ENCODE data around the gene LSMEM2.
A peak's percentile ranks its signal among the peaks of the same experiment; 100 is the strongest.

GRCh38 chr3:50320853-50321335 lies 42.0 kb downstream of the LSMEM2 start:
- no peak for TF ChIP-seq MLX (CRISPR knock-in tag; IDR thresholded peaks at IDR 0.05)
- TF ChIP-seq SMAD4 (CRISPR knock-in tag; IDR thresholded peaks at IDR 0.05), result no peak
- TF ChIP-seq, protein P1, sequence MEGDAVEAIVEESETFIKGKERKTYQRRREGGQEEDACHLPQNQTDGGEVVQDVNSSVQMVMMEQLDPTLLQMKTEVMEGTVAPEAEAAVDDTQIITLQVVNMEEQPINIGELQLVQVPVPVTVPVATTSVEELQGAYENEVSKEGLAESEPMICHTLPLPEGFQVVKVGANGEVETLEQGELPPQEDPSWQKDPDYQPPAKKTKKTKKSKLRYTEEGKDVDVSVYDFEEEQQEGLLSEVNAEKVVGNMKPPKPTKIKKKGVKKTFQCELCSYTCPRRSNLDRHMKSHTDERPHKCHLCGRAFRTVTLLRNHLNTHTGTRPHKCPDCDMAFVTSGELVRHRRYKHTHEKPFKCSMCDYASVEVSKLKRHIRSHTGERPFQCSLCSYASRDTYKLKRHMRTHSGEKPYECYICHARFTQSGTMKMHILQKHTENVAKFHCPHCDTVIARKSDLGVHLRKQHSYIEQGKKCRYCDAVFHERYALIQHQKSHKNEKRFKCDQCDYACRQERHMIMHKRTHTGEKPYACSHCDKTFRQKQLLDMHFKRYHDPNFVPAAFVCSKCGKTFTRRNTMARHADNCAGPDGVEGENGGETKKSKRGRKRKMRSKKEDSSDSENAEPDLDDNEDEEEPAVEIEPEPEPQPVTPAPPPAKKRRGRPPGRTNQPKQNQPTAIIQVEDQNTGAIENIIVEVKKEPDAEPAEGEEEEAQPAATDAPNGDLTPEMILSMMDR (IDR thresholded peaks at IDR 0.05), result no peak
- TF ChIP-seq, protein P2, sequence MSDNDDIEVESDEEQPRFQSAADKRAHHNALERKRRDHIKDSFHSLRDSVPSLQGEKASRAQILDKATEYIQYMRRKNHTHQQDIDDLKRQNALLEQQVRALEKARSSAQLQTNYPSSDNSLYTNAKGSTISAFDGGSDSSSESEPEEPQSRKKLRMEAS (CRISPR knock-in tag; IDR thresholded peaks at IDR 0.05), result peak; percentile 42; the same call in 1 of the 2 replicates
- no peak for TF ChIP-seq NFATC4 (CRISPR knock-in tag; IDR thresholded peaks at IDR 0.05)
- TF ChIP-seq NR3C1 (CRISPR knock-in tag; conservative IDR thresholded peaks at IDR 0.05; ENCODE audit: low read depth), result no peak
- no peak for TF ChIP-seq SP1 (CRISPR knock-in tag; conservative IDR thresholded peaks at IDR 0.05)
- TF ChIP-seq ZNF121 (CRISPR knock-in tag; IDR thresholded peaks at IDR 0.05), result no peak
- no peak for TF ChIP-seq ZNF281 (CRISPR knock-in tag; IDR thresholded peaks at IDR 0.05)

Measured in WTC11 (cell line).